Endothelial cell of umbilical vein (primary cell): ENCODE results near the gene ZNF385C.

ENCODE experiments used
- EZH2 ChIP-seq: IDR thresholded peaks from 2 replicates; pipeline ENCODE4 v1.6.1; 2012; ENCODE audit warnings: borderline replicate concordance, low read depth, mild to moderate bottlenecking, moderate library complexity, low read length, inconsistent platforms; ENCODE audit not compliant: severe bottlenecking
- GATA2 ChIP-seq: IDR thresholded peaks from 2 replicates; pipeline ENCODE4 v1.7.0; 2011; ENCODE audit warnings: low read depth, mild to moderate bottlenecking, moderate library complexity, mixed read lengths, low read length; ENCODE audit not compliant: insufficient read length, insufficient read depth
- JUN ChIP-seq: IDR thresholded peaks from 2 replicates; pipeline ENCODE4 v1.6.1; 2011; ENCODE audit warnings: borderline replicate concordance, low read depth; ENCODE audit not compliant: insufficient read length, insufficient read depth
- MYC ChIP-seq: IDR thresholded peaks from one replicate; pipeline ENCODE4 v1.6.1; 2011; ENCODE audit warnings: mild to moderate bottlenecking, low read depth, low read length
- POLR2A ChIP-seq: IDR thresholded peaks from 2 replicates; pipeline ENCODE4 v1.6.1; 2012; ENCODE audit warnings: low read depth, mild to moderate bottlenecking, control low read depth, low read length
- POLR2AphosphoS5 ChIP-seq: IDR thresholded peaks from 2 replicates; pipeline ENCODE4 v1.6.1; 2012; ENCODE audit warnings: low read depth, mild to moderate bottlenecking, control low read depth, low read length, moderate library complexity; ENCODE audit not compliant: insufficient read depth
- TF ChIP-seq, protein P1 (sequence below), 2 donors: IDR thresholded peaks; 1 replicate in 1 of 2; 2 replicates in 1 of 2; pipeline ENCODE4 v1.5.1; 2011; ENCODE audit warnings: low read length in 2 of 2, mild to moderate bottlenecking in 2 of 2, moderate library complexity in 2 of 2, control low read depth in 1 of 2, inconsistent platforms in 1 of 2, low read depth in 1 of 2; ENCODE audit not compliant: insufficient read depth in 1 of 2; ENCODE audit errors: extremely low read depth in 1 of 2
- TF ChIP-seq, protein P2 (sequence below): IDR thresholded peaks from 2 replicates; pipeline ENCODE4 v1.6.1; 2011; ENCODE audit not compliant: insufficient read depth, insufficient read length

DNA sequence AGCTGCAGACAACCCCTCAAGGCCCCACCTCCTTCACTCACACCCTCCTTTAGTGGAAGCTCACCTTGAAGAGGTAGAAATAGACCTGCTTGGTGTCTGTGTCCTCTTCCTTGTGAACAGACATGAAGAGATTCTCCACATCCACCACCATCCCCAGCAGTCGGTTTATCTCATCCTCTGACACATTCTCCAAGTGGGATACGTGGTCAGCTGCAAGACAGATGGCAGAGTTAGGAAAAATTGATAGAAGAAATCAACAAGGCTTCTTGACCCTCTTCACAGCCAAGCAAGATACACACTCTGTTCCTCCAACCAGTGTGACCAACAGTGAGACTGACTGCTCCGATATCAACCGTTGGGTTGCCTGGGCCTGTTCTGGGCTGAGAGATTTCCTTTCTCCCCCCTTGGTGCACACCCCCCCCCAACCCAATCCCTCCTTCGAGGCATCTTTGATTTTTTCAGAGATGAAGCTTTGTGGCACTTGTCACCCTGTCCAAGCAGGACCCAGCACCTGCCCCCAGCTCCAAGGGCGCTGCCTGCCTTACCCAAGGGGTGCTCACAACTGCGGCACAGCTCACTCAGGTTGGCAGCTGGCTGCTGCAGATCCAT is 22.0 kb upstream of the ZNF385C start:
- TF ChIP-seq, protein P1, sequence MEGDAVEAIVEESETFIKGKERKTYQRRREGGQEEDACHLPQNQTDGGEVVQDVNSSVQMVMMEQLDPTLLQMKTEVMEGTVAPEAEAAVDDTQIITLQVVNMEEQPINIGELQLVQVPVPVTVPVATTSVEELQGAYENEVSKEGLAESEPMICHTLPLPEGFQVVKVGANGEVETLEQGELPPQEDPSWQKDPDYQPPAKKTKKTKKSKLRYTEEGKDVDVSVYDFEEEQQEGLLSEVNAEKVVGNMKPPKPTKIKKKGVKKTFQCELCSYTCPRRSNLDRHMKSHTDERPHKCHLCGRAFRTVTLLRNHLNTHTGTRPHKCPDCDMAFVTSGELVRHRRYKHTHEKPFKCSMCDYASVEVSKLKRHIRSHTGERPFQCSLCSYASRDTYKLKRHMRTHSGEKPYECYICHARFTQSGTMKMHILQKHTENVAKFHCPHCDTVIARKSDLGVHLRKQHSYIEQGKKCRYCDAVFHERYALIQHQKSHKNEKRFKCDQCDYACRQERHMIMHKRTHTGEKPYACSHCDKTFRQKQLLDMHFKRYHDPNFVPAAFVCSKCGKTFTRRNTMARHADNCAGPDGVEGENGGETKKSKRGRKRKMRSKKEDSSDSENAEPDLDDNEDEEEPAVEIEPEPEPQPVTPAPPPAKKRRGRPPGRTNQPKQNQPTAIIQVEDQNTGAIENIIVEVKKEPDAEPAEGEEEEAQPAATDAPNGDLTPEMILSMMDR (IDR thresholded peaks at IDR 0.05; ENCODE audit: extremely low read depth in 1 of 2, insufficient read depth in 1 of 2, low read depth in 1 of 2, low read length in 2 of 2): no peak
- TF ChIP-seq POLR2A: no peak
- TF ChIP-seq POLR2AphosphoS5: no peak
- TF ChIP-seq MYC: no peak
- TF ChIP-seq EZH2: no peak
- TF ChIP-seq GATA2: no peak
- TF ChIP-seq, protein P2, sequence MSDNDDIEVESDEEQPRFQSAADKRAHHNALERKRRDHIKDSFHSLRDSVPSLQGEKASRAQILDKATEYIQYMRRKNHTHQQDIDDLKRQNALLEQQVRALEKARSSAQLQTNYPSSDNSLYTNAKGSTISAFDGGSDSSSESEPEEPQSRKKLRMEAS: no peak
- no peak for TF ChIP-seq JUN
